GM19397 (cell line): ENCODE results near the gene DOCK4.
A peak's percentile ranks its signal among the peaks of the same experiment; 100 is the strongest.

Source experiments
- ATAC-seq: cut with Tn5 transposase; IDR thresholded peaks from one replicate; pipeline ENCODE4 v1.9.1; 2021; ENCODE audit warnings: mild to moderate bottlenecking, moderate library complexity; ENCODE audit not compliant: unreplicated experiment

The DOCK4 gene

GRCh38 chr7:112059675-112060074 lies 146.5 kb downstream of the DOCK4 start:
- no peak for ATAC-seq

- ATAC-seq, result no peak
Observed at GRCh38 chr7:112058686-112059085, 147.5 kb downstream of the DOCK4 start.

GRCh38 chr7:112056409-112056808 lies 149.8 kb downstream of the DOCK4 start:
- peak; percentile 66 for ATAC-seq

- ATAC-seq, result no peak
Observed at GRCh38 chr7:112053737-112054069, 152.5 kb downstream of the DOCK4 start.

GRCh38 chr7:112052993-112053736 lies 153.0 kb downstream of the DOCK4 start:
- no peak for ATAC-seq

GRCh38 chr7:112052498-112052897 lies 153.7 kb downstream of the DOCK4 start:
- ATAC-seq, result no peak

- no peak for ATAC-seq
Observed at GRCh38 chr7:112050250-112050881, 155.8 kb downstream of the DOCK4 start.

GRCh38 chr7:112049555-112050249 lies 156.5 kb downstream of the DOCK4 start:
- ATAC-seq, result no peak

GRCh38 chr7:112047421-112047820 lies 158.8 kb downstream of the DOCK4 start:
- no peak for ATAC-seq

GRCh38 chr7:112045222-112045621 lies 161.0 kb downstream of the DOCK4 start:
- no peak for ATAC-seq

- no peak for ATAC-seq
Observed at GRCh38 chr7:112042631-112043030, 163.6 kb downstream of the DOCK4 start.

GRCh38 chr7:112038353-112038752 lies 167.8 kb downstream of the DOCK4 start:
- ATAC-seq, result no peak

- ATAC-seq, result no peak
Observed at GRCh38 chr7:112036071-112036470, 170.1 kb downstream of the DOCK4 start.

GRCh38 chr7:112031689-112032088 lies 174.5 kb downstream of the DOCK4 start:
- ATAC-seq, result no peak

GRCh38 chr7:112025556-112025955 lies 180.6 kb downstream of the DOCK4 start:
- ATAC-seq, result no peak

- ATAC-seq, result no peak
Observed at GRCh38 chr7:112023786-112024185, 182.4 kb downstream of the DOCK4 start.

GRCh38 chr7:112023282-112023681 lies 182.9 kb downstream of the DOCK4 start:
- no peak for ATAC-seq

GRCh38 chr7:112022128-112022527 lies 184.1 kb downstream of the DOCK4 start:
- no peak for ATAC-seq

GRCh38 chr7:112021379-112022044 lies 184.7 kb downstream of the DOCK4 start:
- ATAC-seq, result no peak

- no peak for ATAC-seq
Observed at GRCh38 chr7:112020800-112021199, 185.4 kb downstream of the DOCK4 start.

- no peak for ATAC-seq
Observed at GRCh38 chr7:112019932-112020331, 186.3 kb downstream of the DOCK4 start.
